GM19035 (cell line): ENCODE data around the gene AMBRA1.
"Not testable (repeated sequence)": the region's sequence is repeated elsewhere in the genome, so short reads cannot be mapped to it uniquely, and the experiment has no call there.

Experiments used
- ATAC-seq: cut with Tn5 transposase; IDR thresholded peaks from one replicate; pipeline ENCODE4 v1.9.1; 2021; ENCODE audit not compliant: unreplicated experiment

Gene AMBRA1

GRCh38 chr11:46534711-46535110, 59.1 kb downstream of the AMBRA1 start:
- no peak for ATAC-seq

- ATAC-seq, result no peak
These were observed 60.3 kb downstream of the AMBRA1 start for GRCh38 chr11:46533396-46534100.

GRCh38 chr11:46529928-46530574, 63.8 kb downstream of the AMBRA1 start:
- no peak for ATAC-seq

- ATAC-seq, result no peak
These were observed 64.5 kb downstream of the AMBRA1 start for GRCh38 chr11:46529095-46529905.

- no peak for ATAC-seq
These were observed 65.3 kb downstream of the AMBRA1 start for GRCh38 chr11:46528445-46529094.

GRCh38 chr11:46527591-46528130, 66.2 kb downstream of the AMBRA1 start:
- no peak for ATAC-seq

- ATAC-seq, result no peak
These were observed 67.3 kb downstream of the AMBRA1 start for GRCh38 chr11:46526216-46527215.

- no peak for ATAC-seq
These were observed 69.5 kb downstream of the AMBRA1 start for GRCh38 chr11:46524201-46524770.

- ATAC-seq, result no peak
These were observed 70.5 kb downstream of the AMBRA1 start for GRCh38 chr11:46523290-46523689.

GRCh38 chr11:46522682-46523281, 71.0 kb downstream of the AMBRA1 start:
- ATAC-seq, result no peak

GRCh38 chr11:46521961-46522681, 71.7 kb downstream of the AMBRA1 start:
- ATAC-seq, result no peak

GRCh38 chr11:46520971-46521745, 72.7 kb downstream of the AMBRA1 start:
- no peak for ATAC-seq

GRCh38 chr11:46519351-46519750, 74.5 kb downstream of the AMBRA1 start:
- no peak for ATAC-seq

- not testable (repeated sequence) for ATAC-seq
These were observed 74.9 kb downstream of the AMBRA1 start for GRCh38 chr11:46518928-46519327.

GRCh38 chr11:46514370-46514769, 79.5 kb downstream of the AMBRA1 start:
- no peak for ATAC-seq

- ATAC-seq, result no peak
These were observed 79.9 kb downstream of the AMBRA1 start for GRCh38 chr11:46513934-46514342.

GRCh38 chr11:46512261-46512881, 81.5 kb downstream of the AMBRA1 start:
- ATAC-seq, result no peak
